GM21381 (cell line): ENCODE measurements around the gene MTCL1.
A peak's percentile ranks its signal among the peaks of the same experiment; 100 is the strongest.

Experiments
- ATAC-seq: cut with Tn5 transposase; IDR thresholded peaks from one replicate; pipeline ENCODE4 v1.9.1; 2021; ENCODE audit warnings: mild to moderate bottlenecking, moderate library complexity; ENCODE audit not compliant: unreplicated experiment

Gene MTCL1

DNA sequence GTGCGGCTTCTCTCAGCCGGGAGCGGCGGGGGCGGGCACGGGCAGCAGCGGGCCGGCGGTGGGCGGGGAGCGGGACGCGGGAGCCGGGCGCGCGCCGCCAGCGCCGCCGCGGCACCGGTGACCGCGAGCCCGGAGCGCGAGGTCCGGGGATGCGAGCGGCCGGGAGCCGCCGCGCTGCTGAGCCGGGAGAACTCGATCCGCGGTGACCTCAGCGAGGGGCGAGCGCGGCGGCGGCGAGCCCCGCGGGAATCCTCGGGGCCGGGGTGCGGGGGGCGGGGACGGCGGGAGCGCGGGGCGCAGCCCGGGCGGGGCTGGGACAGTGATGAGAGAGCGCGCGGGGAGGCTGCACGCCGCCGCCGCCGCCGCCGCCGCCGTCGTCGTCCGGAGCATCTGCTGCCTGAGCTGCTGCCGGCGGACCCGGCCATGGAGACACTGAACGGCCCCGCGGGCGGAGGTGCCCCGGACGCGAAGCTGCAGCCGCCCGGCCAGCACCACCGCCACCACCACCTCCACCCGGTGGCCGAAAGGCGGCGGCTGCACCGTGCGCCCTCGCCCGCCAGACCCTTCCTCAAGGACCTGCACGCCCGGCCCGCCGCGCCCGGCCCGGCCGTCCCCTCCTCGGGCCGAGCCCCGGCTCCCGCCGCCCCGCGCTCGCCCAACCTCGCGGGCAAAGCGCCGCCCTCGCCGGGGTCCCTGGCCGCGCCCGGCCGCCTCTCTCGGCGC lies at the start of gene MTCL1:
Gene MTCL1 (plus strand): TSS at position 319 of the 723 bp plus-strand sequence. CDS start 105 bp downstream, at position 424.
- peak; percentile 34 for ATAC-seq

DNA sequence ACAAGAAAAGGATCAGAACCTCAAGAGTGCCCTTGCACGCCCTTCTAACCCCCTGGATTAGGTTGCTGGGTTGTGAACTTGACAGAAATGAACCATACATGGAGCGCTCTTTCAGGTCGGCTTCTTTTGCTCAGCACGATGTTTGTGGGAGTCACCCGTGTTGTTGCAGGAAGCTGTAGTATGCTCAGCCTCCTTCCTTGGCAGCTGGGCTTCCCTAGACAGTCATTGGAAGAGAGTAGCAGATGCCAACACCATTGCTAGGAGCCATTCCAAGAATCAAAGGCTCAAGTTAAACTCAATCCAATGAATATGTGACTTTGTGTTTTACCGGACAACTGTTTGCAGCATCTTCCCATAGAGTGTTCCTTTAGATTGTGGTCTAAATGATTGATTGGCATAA lies 49.1 kb upstream of the MTCL1 start:
- ATAC-seq: no peak

DNA sequence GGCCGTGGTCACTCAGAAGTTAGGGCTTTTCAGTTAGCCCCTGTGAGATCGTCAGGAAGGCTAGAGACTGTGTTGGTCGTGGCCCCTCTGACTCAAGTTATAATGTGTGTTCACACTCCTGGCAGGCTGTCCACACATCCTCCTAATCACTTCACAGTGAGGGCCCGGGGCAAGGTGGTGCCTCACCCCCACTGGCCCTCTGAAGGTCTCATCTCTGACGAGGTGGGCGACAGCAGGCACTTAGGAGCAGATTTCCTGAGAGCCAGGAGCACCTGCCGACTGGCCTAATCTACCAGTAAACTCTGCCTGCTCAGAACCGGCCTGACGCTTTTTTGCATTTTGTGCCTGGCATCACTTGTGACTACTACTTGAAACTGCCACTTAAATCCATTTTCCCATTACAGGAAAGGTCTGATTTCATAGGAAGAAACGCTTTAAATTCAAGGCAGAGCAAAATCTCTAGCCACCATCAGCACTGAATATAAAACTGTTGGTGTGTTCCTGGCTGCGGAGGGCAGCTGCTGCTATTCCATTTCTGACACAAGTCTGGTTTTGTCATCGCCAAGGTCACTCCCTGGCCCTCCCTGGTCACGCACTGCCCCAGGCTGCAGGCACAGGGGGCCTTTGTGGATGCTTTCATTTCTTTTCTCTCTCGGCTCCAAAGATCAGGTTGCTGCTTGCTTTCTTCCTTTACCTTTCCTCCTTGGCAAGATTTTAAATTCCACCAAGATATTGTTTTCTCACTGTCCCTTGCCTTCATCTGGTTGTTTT lies 48.1 kb upstream of the MTCL1 start:
- ATAC-seq: no peak

DNA sequence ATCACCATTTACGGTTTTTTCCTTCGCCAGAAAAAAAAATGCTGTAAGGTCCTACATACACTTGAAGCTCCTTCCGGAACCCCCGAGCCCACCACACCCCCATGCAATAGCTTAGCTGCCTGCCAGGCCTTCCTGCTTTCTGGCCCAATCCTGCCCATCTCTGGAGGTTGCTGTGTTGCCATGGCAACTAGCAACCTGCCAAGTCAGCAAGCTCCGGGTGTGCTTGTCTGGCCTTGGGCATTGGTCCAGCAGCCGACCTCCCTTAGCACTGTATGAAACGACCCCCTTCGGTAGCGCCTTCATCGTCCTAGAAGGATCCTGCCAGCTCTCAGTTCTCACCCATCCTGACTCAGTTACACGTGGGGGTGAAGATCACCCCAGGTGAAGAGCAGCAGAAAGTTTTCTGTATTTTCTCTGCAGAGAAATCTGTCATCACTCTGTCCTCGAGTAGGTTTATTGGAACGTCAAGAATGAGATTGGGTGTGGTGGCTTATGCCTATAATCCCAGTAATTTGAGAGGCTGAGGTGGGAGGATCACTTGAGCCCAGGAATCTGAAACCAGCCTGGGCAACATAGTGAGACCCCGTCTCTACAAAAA lies 47.4 kb upstream of the MTCL1 start:
- no peak for ATAC-seq

DNA sequence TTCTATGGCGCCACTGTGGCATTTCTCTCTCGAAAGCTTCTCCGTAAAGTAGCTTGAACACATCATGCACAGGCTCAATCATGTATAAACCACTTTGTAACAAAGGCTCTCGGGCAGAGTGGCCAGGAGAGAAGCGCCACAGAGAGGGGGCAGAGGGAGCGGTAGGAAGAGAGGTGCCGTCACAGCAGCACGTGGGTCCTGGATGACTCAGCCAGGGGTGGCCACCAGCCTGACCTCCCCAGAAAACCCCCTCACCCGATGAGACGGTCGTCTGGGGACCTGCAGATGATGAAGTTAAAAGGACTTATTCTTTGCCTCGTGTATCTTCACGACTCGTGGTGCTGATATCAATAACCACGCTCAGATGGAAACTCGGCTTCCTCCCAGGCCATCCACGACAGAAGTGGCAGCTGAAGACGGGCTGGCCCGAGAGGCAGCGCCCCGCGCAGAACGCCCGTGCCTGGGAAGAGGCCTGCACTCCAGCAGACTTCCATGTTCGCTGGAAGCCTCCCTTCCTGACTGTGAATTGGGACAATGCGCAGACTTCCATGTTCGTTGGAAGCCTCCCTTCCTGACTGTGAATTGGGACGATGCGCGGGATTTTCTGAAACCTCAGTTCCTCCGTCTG lies 46.4 kb upstream of the MTCL1 start:
- ATAC-seq: no peak

DNA sequence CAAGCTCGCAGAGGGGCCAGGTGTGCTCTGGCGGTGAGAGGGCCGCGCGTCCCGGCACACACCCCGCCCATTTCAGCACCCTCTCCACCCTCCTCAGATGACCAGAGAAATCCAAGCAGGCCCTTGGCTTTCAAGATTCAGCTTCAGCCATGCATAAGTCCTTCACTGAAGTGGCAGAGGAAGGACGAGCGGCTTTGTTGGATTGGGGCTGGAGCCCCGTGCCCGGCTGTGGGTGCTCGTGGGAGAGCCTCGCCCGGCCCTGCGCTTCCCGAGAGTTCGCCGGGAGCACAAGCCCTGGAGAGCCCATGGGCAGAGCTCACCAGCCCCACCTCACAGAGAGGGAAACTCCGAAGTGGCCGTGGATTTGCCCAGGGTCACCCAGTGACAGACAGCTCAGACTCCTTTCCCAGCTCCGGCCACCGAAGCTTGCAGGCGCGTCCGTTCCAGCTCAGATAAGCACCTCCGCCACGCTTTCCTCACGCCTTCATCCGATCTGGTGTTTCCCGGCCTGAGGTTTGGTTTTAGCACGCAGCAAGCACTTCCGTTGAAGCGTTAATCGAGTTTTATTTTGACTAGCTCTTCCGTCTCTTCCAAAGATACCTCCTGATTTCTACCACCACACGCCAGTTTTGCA lies 45.6 kb upstream of the MTCL1 start:
- ATAC-seq: no peak

DNA sequence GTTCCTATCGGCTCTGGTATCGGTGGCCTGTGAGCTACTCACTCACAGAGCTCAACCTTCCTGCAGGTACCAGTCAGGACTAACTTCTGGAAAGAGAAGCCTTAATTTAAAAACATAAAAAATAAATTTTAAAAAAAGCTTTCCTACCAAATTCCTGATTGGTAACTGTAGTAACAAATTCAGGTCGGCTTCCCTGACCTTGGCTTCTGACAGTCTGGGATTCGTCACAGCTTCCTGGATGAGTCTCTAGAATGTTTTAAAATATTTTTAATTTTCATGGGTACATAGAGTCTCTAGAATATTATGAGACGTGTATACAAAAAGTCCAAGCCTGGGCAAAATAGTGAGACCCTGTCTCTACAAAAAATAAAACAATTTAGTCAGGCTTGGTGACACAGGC lies 45.0 kb upstream of the MTCL1 start:
- ATAC-seq: no peak

DNA sequence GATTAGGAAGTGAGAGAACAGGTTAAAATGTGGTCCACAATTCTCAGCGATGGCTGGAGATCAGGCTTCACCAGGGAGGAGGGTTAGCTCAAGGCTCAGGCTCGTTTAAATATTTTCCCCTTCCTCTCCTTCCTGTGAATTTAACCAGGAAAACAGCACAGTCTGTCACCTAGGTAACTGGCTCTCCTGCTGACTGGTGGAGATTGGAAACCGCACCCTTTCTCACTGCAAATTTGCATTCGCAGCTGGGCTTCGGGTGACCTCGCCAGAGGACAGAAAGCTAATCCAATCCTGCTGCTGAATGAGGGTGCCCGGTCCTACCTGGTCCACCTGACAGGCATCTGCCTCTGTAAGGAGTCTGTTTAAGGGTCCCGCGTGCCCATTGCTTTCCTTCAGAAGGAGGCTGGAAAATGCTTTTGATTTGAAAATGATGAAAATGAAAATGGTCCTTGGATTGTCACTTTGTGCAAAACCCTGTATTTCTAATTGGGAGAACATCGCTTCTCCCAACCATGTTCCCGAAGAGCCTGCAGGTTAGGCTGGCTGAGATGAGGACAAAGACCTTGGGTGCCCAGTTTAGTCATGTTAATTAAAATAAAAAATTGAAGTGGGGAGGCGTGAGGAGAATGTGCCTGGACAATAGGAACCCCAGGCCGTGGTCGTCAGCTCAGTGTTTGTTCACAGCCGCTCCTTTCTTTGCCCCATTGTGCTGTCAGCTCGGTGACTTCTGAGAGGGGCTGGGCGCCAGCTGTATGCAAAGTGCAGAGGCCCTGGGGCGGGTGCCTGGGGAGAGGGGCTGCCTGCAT lies 43.4 kb upstream of the MTCL1 start:
- no peak for ATAC-seq

DNA sequence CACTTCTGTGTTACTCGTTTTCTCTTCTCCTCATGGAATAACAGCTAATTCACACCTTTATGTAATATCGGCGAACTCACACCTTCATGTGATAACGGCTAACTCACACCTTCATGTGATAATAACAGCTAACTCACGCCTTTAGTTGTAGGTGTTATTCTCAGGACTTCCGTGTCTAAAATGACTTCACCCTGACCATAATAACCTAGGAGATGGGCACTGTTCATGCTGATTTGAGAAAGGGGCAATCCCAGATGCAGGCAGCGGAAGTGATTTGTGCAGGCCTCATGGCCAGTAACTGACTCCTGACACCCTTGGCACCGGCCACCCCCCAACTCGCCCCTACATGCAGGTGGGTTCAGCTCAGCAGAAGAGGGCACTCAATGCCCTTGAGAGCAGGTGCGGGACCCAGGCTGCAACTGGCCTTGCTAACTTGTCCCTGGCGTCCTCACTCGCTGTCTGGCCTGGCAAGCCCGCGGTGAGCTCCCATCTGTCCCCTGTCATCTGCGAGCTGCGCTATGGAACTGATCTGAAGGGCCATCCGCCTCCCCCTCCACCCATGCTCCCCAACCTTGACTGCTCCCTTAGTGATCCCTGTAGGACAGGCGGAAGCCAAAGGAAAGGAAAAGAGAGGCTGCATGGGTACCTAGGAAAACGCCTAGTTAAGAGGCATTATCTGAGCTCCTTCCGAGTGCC lies 42.6 kb upstream of the MTCL1 start:
- ATAC-seq: no peak

DNA sequence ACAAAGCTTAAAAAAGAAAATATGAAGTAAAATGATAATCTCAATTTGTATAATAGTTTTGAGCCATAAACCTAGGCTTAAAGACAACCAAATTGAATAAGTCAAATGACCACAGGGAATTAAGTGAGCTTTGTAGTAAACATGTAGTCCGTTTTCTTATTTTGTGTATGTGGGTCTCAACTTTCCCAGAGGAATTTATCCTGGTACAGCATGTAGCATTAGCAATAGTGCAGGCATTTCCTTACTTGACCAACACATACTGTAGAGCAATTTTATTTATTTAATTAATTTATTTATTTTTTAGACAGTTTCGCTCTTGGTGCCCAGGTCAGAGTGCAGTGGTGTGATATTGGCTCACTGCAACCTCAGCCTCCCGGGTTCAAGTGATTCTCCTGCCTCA lies 37.5 kb upstream of the MTCL1 start:
- ATAC-seq: no peak

DNA sequence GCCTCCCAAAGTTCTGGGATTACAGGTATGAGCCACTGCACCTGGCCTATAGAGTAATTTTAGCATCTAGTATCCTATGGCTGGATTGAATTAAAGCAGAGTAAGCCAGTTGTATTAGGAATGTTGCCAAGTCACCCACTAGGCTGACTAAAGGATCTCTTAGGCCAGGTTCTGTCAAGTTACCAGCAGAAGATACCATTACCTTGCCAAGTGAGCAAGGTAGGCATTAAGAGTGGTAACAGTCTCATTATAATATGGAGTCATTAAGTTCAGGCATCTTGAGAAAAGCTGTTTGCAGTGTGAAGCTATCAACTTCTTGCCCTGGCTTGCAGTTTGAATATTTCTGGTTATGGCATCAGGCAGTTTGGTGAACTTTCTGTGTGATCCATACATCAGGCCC lies 37.0 kb upstream of the MTCL1 start:
- ATAC-seq: no peak

DNA sequence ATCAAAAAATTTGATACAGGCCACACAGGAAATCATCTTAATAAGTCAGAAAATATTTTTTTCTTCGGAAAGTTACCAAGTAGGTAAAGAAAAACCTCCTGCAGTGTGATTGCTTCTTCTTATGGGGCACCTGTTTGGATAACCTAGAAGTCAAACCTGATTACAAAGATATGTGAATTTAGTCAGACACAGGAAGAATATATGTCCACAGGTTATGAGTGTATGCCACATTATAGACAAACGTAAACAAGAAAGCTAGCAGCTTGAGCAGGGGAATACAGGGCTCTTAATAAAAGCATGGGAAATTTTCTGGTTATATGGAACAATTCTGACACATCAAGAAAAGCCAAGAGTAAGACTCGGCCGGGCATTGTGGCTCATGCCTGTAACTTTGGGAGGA lies 35.8 kb upstream of the MTCL1 start:
- ATAC-seq: no peak

DNA sequence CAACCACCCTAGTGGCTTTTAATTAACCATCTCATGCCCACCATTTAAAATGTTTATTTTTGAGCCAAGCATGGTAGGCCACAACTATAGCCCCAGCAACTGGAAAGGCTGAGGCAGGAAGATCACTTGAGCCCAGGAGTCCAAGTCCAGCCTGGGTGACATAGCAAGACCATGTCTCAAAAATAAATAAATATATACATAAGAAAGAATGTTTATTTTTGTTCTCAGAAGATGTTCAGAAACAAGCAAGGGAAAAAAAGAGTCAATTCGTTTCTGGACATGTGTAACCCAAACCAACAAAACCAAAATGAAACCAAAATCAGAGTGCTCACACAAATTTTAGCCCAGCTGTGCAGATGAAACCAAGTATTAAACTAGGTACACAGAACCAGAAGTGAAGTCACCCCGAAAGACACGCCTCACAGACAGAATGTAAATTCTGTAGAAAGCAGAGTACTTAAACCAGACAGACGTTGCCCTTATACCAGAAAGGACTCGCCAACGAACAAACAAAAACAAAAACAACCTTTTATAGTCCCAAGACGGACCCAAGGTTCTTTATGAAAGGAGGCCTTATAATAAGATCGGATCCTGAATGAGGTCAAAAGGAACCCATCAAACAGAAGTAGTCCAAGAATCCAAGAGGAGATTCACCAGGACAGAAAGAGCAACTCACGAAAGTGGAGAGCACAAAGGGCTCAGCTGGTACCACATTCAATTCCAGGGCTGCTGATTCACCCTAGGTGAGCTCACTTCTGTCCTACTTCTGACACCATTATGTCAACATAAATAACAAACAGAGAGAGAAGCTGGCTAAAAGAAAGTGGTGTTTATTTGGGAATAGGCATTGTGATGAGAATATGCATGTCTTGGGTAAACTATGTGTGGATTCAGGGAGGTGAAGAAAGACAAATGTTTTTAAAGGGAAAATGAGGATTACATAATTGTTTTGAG lies 31.8 kb upstream of the MTCL1 start:
- peak; percentile 69 for ATAC-seq

DNA sequence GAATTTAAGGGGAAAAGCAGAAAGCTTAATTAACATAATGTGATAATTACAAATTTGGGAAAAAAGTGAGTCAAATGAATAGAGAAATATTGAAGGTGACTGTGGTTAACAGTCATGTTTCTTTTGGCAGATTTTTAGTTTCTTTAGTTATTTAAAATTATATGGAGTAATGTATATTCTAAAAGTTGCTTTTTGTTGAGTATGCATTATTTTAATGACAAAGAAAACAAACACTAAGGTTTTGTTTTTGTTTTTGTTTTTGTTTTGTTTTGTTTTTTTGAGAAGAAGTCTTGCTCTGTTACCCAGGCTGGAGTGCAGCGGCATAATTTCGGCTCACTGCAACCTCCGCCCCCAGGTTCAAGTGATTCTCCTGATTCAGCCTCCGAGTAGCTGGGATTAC lies 30.3 kb upstream of the MTCL1 start:
- no peak for ATAC-seq

DNA sequence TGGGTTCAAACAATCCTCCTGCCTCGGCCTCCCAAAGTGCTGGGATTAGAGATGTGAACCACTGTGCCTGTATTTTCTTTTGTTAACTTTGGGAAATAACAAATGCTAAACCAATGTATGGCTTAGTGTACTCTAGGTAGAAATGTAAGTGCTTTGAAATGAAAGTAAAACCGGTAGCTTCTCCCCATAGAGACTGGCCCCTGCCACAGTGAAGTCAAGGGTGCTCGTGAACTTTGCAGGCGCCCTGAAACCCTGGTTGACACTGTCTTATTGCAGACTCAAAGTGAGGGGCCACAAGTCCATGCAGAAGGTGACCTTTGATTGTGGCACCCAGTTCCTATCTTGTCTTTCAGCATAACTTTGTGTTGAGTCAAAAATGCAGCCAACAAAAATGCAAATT lies 24.2 kb upstream of the MTCL1 start:
- no peak for ATAC-seq

DNA sequence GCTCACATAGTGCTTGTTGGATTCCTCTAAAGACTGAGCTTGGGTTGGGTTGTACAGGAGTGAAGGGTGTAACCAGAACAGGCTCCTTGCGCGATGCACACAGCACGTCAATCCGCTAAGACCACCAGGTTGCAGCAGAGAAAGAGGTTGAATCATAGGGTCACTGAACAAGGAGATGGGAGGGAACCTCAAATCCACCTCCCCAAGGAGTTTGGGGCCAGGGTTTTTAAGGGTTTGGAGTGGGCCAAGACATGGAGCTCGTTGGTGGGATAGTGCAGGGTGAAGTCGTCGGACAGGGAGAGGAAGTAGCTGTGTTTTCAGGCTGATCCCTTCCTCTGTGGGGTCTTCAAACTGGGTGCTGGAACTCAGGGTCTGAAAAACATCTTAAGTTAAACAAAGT lies 20.8 kb upstream of the MTCL1 start:
- ATAC-seq: no peak

DNA sequence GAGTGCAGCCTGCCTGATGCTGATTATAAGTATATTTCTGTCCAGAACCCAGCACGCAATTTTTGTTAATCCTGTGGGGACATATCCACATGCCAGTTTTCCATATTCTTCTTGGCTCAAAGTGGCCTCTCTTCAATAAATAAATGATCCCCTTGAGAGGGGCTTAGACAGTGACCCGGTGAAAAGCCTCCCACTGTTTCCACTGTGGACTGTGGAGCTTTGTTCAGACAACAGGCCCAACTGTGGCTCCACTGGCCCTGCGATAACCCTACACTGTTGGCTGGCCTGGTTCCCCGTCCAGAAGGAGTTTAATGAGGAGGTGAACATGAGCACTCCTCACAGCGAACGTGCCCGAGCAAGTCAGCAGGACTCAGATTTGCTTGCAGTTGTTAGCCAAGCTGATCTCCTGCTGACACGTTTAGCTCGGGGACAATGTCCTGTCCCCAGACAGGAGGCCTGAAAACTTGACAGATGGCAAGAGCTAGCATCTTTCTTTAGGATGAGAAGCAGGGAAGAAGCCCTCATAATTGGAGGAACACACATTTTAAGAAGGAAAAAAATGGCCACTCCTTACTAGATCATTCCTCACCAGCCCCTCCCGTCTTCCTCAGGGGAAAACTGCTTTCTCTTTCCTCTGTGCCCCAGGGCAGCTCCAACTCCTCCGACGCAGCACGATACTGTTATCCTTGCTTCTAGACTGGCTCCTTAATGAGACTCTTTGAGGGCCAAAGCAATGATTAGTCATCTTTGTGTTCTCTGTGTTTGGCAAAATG lies 20.0 kb upstream of the MTCL1 start:
- ATAC-seq: no peak

DNA sequence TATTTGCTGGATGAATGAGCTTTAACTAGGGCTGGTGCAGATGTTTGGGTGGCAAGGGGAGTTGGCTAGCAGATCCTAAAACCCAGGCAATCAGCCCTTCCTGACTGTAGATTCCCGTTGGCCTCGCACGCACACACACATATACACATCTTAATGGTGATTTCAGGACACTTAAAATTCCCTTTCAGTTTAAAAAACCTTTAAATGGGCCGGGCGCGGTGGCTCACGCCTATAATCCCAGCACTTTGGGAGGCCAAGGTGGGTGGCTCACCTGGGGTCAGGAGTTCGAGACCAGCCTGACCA lies 19.5 kb upstream of the MTCL1 start:
- no peak for ATAC-seq
